ENCODE results near the gene CADPS.

DNA sequence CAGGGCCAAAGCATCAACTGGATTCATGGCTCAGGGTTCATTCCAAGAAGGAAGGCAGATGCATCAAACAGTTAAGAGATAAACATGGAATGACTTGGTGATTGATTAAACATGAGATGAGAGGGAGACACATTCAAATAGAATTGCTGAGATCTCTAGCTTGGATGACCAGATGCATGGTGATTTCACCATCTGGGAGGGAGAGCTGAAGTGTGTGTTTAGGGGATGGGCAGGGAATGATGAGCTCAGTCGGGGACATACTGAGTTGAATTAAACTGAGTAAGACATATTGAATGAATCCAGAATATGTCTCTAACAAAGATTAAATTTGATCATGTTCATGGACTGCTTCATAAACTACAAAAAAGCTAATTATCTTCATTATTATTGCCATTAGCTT is 35.5 kb downstream of the CADPS start:
- TF ChIP-seq, protein P1, sequence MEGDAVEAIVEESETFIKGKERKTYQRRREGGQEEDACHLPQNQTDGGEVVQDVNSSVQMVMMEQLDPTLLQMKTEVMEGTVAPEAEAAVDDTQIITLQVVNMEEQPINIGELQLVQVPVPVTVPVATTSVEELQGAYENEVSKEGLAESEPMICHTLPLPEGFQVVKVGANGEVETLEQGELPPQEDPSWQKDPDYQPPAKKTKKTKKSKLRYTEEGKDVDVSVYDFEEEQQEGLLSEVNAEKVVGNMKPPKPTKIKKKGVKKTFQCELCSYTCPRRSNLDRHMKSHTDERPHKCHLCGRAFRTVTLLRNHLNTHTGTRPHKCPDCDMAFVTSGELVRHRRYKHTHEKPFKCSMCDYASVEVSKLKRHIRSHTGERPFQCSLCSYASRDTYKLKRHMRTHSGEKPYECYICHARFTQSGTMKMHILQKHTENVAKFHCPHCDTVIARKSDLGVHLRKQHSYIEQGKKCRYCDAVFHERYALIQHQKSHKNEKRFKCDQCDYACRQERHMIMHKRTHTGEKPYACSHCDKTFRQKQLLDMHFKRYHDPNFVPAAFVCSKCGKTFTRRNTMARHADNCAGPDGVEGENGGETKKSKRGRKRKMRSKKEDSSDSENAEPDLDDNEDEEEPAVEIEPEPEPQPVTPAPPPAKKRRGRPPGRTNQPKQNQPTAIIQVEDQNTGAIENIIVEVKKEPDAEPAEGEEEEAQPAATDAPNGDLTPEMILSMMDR (conservative IDR thresholded peaks at IDR 0.05) = no peak
- TF ChIP-seq EZH2 (IDR thresholded peaks at IDR 0.05; ENCODE audit: low read depth) = no peak

Data from PC-9 (cell line).